M059J (cell line): ENCODE measurements around the gene RUFY2. TPM values are rescaled to one million over a fixed set of nuclear protein-coding genes. Genes with fewer than 3 reads are reported as not detected.
A peak's percentile ranks its signal among the peaks of the same experiment; 100 is the strongest.
"Not testable (repeated sequence)": the region's sequence is repeated elsewhere in the genome, so short reads cannot be mapped to it uniquely, and the experiment has no call there.

Experiments
- DNase-seq: peaks from one replicate; pipeline ENCODE4 v3.0.0-alpha.2; 2012; ENCODE audit warnings: low read depth
- total RNA-seq: library from RNA; depleted of rRNA; stranded (reverse); fragments of >200 nt; shearing (Covaris generic); gene quantifications from 2 replicates; pipeline ENCODE4 v1.2.3, GENCODE V29; 2014; rRNA removed

Gene RUFY2
- total RNA-seq, 1 experiment from 2014 or later: 18.3 TPM

- DNase-seq: peak; percentile 86
These were observed 78.9 kb downstream of the RUFY2 start for GRCh38 chr10:68327889-68328786.

DNA sequence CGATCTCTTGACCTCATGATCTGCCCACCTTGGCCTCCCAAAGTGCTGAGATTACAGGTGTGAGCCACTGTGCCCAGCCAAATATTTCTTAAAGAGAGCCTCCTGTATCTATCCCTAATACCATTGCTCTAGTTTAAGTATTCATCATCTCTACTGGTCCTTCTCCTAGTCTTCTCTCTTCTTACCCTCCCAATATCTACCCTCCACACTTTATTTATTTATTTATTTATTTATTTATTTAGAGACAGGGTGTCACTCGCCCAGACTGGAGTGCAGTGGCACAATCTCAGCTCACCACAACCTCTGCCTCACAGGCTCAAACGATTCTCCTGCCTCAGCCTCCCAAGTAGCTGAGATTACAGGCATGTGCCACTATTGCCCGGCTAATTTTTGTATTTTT lies 82.7 kb downstream of the RUFY2 start:
- not testable (repeated sequence) for DNase-seq

GRCh38 chr10:68318331-68319059 lies 88.6 kb downstream of the RUFY2 start:
- DNase-seq: no peak

DNA sequence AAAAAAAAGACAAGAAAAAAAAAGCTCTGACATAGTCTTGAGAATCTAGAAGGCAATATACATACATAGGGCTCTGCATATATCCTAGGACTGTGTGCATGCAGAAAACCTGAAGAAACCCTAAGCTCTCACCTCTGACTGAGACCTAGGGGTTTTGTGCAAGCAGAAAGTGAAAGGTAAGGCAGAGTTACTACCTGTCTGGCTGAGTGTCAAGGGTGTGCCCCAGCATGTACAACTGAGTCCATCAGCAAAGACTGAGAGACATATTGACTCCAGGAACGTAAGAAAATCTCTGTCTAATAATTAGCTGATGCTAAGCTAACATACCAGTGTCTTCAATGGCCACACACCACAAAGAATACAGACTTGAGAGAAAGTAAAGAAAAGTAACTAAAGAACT lies 91.5 kb downstream of the RUFY2 start:
- no peak for DNase-seq

DNA sequence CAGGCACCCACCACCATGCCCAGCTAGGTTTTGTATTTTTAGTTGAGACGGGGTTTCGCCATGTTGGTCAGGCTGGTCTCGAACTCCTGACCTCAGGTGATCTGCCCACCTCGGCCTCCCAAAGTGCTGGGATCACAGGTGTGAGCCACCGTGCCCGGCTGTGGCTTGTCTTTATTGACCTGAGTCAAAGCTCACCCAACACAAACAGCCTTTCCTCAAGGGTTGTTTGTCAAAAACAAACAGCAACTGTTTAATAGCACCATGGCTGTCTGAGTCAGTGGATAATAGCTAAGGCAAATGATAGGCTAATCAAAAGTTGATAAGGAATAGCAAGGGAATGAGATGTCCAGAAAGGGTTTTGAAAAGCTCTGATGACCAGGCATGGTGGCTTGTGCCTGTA lies 92.1 kb downstream of the RUFY2 start:
- not testable (repeated sequence) for DNase-seq

- no peak for DNase-seq
These were observed 96.5 kb downstream of the RUFY2 start for GRCh38 chr10:68310531-68310930.

DNA sequence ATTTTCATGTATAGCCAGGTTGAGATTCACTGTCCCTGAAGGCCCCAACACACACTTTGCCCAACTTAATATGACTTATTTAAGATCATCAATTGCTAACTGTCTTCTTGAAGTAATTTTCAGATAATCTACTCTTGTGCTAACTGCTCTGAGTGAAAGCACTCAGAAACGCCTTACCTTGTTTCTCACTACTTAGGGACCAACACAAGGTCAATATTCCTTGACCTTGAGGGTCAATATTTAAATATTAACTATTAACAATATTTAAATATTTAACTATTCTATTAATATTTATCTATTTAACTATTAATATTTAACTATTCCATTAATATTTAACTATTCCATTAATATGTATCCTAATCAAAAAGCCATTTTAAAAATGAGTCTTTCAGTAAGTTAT lies 101.2 kb downstream of the RUFY2 start:
- DNase-seq: no peak

- no peak for DNase-seq
These were observed 103.1 kb downstream of the RUFY2 start for GRCh38 chr10:68303849-68304412.

DNA sequence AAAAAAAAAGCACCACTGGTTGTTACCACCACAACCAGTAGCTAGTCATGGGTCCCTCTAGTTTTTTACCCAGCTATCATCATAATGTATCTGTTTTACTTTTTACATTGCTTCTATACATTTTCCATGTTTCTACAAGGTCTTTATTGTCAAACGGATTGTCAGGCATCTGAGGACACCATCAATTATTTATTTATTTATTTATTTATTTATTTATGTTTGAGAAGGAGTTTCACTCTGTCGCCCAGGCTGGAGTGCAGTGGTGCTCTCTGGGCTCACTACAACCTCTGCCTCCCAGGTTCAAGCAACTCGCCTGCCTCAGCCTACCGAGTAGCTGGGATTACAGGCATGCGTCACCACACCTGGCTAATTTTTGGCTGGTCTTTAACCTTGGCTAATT lies 104.2 kb downstream of the RUFY2 start:
- DNase-seq: no peak

DNA sequence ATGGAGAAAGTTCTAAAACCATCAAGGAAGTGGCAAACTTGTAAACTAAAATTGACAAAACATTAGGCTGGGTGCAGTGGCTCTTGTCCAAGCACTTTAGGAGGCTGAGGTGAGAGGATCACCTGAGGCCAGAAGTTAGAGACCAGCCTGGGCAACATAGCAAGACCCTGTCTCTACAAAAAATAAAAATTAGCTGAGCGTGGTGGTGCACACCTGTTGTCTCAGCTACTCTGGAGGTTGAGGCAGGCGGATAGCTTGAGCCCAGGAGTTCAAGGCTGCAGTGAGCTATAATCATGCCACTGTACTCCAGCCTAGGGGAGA lies 104.6 kb downstream of the RUFY2 start:
- no peak for DNase-seq

DNA sequence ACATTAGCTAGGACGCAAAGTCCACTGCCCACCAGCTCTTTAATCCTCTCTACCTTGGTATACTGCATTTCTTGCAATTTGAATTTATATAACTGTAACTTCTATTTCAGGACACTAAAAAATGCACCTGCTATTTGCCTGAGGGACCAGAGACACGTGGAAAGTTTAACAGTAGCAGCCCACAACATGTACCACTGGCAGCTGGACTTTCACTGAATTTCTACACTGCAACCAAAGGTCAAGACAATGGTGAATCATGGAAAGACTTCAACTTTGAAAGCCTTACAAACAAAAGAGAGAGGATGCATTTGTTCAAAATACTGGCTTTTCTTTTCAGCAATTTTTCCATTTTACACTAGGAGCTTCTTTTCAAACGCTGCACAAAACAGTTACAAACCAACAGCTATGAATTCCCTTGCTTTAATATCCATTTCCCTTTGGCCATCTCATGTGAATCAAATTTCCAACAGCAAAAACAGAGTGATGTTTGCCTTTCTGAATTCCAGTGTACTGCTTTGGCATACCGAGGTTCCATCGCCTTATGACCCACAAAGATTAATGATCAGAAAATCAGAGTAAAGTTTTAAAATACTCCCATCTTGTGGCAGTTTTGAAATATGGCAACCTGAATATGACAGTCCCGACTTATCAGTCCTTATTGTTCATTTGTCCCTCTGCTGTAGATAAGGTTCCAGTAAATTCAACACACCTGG lies 105.1 kb downstream of the RUFY2 start:
- peak; percentile 63 for DNase-seq

- DNase-seq: no peak
These were observed 105.8 kb downstream of the RUFY2 start for GRCh38 chr10:68301301-68301700.

GRCh38 chr10:68296843-68297663 lies 110.0 kb downstream of the RUFY2 start:
- DNase-seq: no peak

Other genes starting within 250 kb of the RUFY2 start
- gene ATOH7, start 175.2 kb downstream of the RUFY2 start, total RNA-seq: 0.07 TPM in 1 of 2 replicates, not detected in the other
- 46.1 and 46.4 TPM in 2 replicates for gene HNRNPH3, start 75.2 kb downstream of the RUFY2 start, total RNA-seq
- 3.5 and 9.1 TPM in 2 replicates for gene PBLD, start 74.3 kb downstream of the RUFY2 start, total RNA-seq
- gene DNA2, start 64.7 kb upstream of the RUFY2 start, total RNA-seq: 11.9 and 23.2 TPM in 2 replicates
- gene SLC25A16, start 120.2 kb upstream of the RUFY2 start, total RNA-seq: 4.8 and 8.9 TPM in 2 replicates
- 2.8 and 4.0 TPM in 2 replicates for gene TET1, start 153.1 kb upstream of the RUFY2 start, total RNA-seq